ENCODE measurements around the gene GJB3.

GRCh38 chr1:34816332-34816731 is 35.3 kb downstream of the GJB3 start:
- TF ChIP-seq CTCF (IDR thresholded peaks at IDR 0.05), result no peak
- TF ChIP-seq POLR2A (IDR thresholded peaks at IDR 0.05), result no peak

All from right lobe of liver (tissue), 4 donors.